Epithelial cell of esophagus (primary cell): ENCODE measurements around the gene SLC12A5.

ENCODE experiments used
- DNase-seq: peaks from one replicate; pipeline ENCODE4 v3.0.0; 2010; ENCODE audit warnings: low read depth
- H3K4me3 ChIP-seq: 2 replicates; pipeline ENCODE4 v1.5.1; 2011; ENCODE audit warnings: mild to moderate bottlenecking, low read length, control low read depth
- CTCF ChIP-seq: IDR thresholded peaks from 2 replicates; pipeline ENCODE4 v1.5.1; 2011; ENCODE audit warnings: low read depth, mild to moderate bottlenecking, low read length, control low read depth, inconsistent platforms; ENCODE audit not compliant: insufficient read depth; ENCODE audit errors: missing control alignments

The SLC12A5 gene

GRCh38 chr20:46054606-46055005, 25.6 kb downstream of the SLC12A5 start:
- no peak for DNase-seq
- no peak overlapping the region for H3K4me3 ChIP-seq
- no peak for TF ChIP-seq CTCF

GRCh38 chr20:46055269-46055668, 26.3 kb downstream of the SLC12A5 start:
- no peak for TF ChIP-seq CTCF
- DNase-seq: no peak
- H3K4me3 ChIP-seq: no peak overlapping the region

DNA sequence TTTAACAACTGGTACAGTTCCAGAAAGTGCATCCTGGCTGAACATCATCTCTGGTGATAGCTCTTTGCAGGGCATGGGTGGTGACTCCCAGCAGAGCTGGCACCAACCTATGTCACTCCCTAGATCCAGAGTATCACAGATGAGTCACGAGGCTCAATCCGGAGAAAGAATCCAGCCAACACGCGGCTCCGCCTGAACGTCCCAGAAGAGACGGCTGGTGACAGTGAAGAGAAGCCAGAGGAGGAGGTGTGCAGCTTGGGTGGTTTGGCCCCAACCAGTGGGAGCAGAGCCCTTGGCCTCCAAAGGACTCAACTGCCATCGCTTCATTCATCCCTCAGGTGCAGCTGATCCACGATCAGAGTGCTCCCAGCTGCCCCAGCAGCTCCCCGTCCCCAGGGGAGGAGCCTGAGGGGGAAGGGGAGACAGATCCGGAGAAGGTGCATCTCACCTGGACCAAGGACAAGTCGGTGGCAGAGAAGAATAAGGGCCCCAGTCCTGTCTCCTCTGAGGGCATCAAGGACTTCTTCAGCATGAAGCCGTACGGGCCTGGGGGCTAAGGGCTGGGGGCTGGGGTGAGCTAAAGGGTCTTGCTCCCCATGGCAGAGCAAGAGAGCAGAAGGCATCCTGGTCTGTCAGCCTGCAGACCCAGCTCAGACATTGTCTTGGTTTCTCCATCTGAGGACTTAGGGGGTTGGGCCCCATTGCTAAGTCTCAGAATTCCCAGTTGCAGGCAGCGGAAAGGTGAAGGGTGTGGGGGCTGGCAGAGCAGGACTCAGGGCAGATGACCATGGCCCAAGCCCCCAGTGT, 27.2 kb downstream of the SLC12A5 start:
- no peak for DNase-seq
- no peak for TF ChIP-seq CTCF
- H3K4me3 ChIP-seq: no peak overlapping the region

- no peak overlapping the region for H3K4me3 ChIP-seq
- TF ChIP-seq CTCF: no peak
- DNase-seq: peak; percentile 60
Measured at GRCh38 chr20:46056970-46057855, 28.2 kb downstream of the SLC12A5 start.

DNA sequence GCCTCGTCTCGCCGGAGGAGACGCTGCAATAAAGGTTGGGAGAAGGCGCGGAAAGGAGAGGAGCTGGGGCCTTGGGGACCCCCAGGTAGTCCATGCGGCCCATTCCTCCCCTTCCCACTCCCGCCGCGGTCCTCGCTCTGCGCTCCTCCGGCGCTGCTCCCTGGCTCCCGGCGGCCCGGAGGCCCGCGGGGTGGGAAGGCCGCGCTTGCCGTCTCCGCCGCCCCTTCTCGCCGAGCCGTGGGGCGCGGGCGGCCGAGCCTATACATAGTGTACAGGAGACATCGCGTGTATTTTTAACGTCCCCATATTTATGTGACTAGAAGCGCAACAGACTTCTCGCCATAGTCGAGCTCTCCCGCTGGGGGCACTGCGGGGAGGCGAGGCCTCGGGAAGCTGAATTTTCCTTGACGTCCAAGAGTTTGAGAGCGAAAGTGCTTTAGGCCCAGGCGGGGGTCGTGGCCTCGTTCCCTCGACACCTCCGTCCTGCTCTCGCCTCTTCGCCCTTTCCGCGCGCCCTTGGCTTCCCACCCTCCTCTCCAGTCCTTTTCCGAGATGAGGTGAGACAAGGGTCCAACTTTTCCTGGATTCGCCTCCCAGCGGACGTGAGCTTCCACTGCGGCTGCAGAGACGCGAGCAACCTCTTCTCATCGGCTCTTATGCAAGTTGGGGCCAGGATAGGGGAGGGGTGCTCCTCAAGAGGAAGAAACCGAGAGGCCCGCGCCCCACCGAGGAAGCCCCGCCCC, 29.0 kb downstream of the SLC12A5 start:
- no peak overlapping the region for H3K4me3 ChIP-seq
- peak; percentile 58 for DNase-seq
- TF ChIP-seq CTCF: peak; percentile 46

DNA sequence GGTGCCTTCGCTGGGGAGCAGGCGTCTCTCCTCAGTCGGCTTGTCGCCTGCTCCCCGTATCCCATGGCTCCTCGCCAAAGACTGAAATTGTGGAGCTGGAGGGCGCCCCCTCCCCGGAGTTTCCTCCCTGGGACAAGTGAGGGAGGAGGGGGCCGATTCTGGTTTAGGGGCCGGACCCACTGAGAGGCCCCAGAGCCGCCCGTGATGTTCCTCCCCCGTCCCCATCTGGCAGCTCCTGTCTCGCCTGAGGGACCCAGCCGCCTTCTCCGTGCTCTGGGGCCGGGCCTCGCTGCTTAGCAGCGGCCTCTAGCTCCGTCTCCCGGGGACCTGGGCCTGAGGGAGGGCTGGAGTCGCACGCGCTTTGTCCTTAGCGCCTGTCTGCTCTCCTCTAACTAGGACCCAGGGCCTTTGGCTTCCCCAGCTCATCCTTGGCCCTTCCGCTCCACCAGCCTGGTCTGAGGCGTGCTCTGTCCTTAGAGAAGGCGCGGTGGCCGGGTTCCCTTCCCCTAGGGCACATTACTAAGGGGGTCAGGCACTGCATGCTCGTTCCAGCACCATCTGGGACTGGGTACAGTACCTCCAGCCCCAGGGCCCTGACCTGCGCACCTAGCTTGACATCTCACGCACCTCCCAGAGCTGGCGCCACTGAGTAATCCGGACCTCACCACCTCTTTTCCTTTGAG, 29.7 kb downstream of the SLC12A5 start:
- H3K4me3 ChIP-seq: no peak overlapping the region
- DNase-seq: no peak
- no peak for TF ChIP-seq CTCF
